NCI-H446 (cell line): Measurements from ENCODE around the gene LBH.

ENCODE experiments used
- DNase-seq, 2 experiments: peaks; one replicate each; lab custom pipeline; 2025; lab: John Stamatoyannopoulos, UW

Gene LBH

DNA sequence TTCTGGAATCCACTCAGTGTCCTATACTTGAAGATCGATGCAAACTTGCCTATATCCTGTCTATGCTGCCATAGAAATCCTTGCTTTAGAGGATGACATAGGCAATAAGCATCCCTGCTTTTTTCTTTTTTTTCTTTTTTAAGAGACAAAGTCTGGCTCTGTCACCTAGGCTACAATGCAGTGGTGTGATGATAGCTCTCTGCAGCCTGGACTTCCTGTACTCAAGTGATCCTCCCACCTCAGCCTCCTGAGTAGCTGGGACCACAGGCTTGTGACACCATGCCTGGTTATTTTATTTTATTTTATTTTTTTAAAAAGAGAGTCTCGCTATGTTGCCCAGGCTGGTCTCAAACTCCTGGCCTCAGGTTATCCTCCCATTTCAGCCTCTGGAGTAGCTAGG lies 76.9 kb downstream of the LBH start:
- no peak for DNase-seq
